Measurements from ENCODE around the gene DTX3L.

The DTX3L gene

DNA sequence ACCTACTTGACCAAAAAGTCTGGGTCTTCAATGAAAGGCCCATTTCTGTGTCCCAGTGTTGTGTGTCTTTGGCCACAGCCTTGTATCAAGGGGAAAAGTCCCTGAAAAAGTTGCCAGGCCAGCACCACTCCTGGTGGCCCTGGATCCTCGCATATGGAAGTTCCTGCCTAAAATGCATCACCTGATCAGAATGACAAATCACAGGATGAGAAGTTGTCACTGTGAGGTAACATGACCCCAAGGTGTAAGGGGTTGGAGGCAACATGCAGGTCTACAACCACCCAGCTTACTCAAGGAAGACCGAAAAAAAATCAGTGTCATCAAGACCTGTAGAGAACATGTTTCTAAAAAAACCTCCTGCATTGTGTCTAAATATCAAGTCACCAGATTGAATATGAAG, 38.9 kb downstream of the DTX3L start:
- TF ChIP-seq, protein P1, sequence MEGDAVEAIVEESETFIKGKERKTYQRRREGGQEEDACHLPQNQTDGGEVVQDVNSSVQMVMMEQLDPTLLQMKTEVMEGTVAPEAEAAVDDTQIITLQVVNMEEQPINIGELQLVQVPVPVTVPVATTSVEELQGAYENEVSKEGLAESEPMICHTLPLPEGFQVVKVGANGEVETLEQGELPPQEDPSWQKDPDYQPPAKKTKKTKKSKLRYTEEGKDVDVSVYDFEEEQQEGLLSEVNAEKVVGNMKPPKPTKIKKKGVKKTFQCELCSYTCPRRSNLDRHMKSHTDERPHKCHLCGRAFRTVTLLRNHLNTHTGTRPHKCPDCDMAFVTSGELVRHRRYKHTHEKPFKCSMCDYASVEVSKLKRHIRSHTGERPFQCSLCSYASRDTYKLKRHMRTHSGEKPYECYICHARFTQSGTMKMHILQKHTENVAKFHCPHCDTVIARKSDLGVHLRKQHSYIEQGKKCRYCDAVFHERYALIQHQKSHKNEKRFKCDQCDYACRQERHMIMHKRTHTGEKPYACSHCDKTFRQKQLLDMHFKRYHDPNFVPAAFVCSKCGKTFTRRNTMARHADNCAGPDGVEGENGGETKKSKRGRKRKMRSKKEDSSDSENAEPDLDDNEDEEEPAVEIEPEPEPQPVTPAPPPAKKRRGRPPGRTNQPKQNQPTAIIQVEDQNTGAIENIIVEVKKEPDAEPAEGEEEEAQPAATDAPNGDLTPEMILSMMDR (conservative IDR thresholded peaks at IDR 0.05): no peak
- H3K27ac ChIP-seq: no peak overlapping the region

DNA sequence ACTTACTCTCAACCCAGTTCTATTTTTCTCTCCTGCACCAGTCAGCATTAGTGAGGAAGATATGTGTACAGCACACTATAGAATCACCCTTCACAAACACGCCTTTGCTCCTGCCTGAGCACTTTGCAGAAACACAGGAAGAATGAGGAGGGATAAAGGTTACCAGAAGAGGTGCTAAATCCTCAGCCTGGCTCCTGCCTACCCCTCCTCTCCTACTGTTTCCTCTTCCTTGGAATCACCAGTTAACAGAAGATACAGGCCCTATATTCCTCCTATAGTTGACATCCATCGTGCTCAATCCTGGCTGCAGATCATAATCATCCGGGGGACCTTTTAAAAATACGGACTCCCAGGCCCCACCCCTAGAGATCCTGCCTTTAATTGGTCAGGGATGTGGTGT, 42.2 kb downstream of the DTX3L start:
- TF ChIP-seq, protein P1 (conservative IDR thresholded peaks at IDR 0.05): no peak
- H3K27ac ChIP-seq: peak overlapping the region; percentile 64

DNA sequence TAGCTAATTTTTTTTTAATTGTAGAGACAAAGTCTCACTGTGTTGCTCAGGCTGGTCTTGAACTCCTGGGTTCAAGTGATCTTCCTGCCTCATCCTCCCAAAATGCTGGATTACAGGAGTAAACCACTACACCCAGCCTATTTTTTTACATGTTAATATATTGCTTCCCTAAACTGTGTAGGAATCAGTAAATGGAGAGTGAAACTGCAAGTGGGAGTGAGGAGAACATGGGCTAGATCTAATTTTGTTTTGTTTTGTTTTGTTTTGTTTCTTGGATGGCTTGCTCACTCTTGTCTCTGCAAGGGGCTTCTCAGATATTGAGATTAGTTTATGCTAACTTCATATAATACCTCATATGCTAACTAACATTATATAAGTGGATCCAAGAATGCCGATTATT, 44.8 kb downstream of the DTX3L start:
- no peak overlapping the region for H3K27ac ChIP-seq
- TF ChIP-seq, protein P1 (conservative IDR thresholded peaks at IDR 0.05): no peak

DNA sequence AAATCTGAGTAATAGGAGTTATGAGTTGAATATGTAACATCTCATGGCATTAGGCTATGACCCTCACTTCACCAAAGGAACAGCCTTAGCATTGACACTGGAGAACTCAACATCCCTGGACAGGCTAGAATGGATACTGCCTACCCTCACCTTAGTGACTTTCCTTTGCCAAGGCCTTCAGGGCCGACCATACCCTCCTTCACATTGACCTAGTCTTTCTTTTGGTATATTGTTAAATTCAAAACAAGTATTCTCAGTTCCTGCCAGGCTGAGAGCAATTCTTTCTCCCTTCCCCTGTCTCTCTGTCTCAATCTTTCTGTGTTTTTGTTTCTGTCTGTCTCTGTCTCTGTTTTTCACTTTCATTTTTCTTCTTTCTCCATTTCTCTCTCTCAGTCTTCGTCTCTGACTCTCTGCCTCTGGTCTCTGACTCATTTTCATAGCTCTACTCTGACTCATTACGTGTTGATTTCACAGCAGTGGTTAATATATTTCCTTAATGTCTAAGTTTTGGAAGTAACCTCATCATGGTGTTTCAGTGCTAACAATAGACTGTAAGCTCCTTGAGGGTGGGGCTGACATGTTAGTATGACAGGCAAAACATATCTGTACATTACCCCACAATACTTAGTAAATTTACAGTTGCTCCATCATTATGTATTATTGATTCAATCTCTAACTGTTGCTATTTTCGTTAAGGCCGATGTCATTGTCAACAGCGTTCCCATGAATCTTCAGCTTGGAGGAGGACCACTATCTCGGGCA, 45.8 kb downstream of the DTX3L start:
- H3K27ac ChIP-seq: no peak overlapping the region
- TF ChIP-seq, protein P1 (conservative IDR thresholded peaks at IDR 0.05): no peak

DNA sequence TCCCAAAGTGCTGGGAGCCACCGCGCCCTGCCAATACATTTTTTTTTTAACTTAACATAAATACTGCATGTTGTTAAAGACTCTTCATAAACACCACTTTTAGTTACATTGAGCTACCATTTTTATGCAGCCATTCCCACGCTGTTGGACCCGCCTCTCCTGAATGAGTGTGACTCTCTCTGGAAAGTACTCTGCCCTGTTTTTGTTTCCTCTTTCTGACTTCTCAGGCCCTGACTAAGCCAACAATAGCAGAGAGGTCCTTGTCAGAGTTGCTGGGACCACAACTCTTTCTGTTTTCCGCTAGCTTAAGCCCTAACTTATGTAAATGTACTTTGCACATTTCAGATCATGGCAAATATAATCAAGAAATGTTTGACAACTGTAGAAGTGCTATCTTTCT, 48.6 kb downstream of the DTX3L start:
- TF ChIP-seq, protein P1 (conservative IDR thresholded peaks at IDR 0.05): no peak
- no peak overlapping the region for H3K27ac ChIP-seq

DNA sequence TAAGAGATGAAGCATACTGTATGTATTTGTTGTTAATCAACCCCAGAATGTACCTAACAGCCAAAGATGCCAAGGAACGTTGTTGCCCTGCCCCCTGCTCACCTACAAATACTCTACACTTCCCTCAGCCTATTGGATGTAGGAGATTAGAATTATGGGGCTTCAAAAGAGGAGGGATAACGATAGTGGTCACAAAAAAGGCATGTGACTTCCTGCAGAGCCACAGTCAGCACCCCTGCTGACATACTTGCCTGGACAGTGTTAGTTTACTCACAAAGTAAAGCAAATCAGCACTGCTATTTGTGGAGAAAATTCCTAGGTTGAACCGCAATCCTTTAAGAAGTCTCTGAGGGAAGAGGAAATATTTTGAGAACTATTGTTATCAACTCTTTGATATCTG, 51.2 kb downstream of the DTX3L start:
- TF ChIP-seq, protein P1 (conservative IDR thresholded peaks at IDR 0.05): no peak
- no peak overlapping the region for H3K27ac ChIP-seq

DNA sequence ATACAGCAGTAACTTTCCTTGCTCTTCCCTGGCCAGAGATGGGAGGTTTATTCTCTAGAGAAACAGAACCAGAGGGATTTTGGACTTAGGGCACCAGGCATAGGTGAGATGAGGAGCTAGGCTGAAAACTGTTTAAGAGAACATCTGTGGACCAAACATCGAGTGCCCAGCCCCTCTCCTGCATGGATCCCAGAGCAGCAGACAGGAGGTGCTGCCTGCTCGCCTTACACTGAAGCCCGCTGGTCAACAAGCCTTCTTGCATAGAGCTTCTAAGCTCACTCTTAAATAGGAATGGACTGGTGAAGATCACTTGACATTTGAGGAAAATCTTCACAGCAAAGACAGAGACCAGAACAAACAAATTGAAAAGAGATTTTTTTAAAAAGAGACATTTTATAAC, 54.5 kb downstream of the DTX3L start:
- TF ChIP-seq, protein P1 (conservative IDR thresholded peaks at IDR 0.05): no peak

More for the DNA sequence above, 54.5 kb downstream of the DTX3L start:
- H3K27ac ChIP-seq: no peak overlapping the region

Measured in VCaP (cell line).